Calu3 (cell line): ENCODE results near the gene SLBP. TPM values are rescaled to one million over a fixed set of nuclear protein-coding genes. Genes with fewer than 3 reads are reported as not detected.

Source experiments
- BruUV-seq: library from RNA; stranded (reverse); fragments of 400-500 nt; replicated peaks from 2 replicates; lab custom pipeline; 2021; lab: Mats Ljungman, UMichigan
- CTCF ChIA-PET: fragments of 300-600 bp; sonication (Branson Sonifier 250); formaldehyde crosslinking; loops from one replicate; lab custom pipeline; 2022; ENCODE audit warnings: antibody characterized with exemption; lab: Charles Lee
- DNase-seq: peaks from one replicate; pipeline ENCODE4 v3.0.0; 2022
- H3K27ac Mint-ChIP-seq: one replicate; pipeline ENCODE4 v1.8.0; 2022; ENCODE audit warnings: mixed read lengths; ENCODE audit not compliant: unreplicated experiment
- H3K27me3 Mint-ChIP-seq: one replicate; pipeline ENCODE4 v1.8.0; 2022; ENCODE audit warnings: mixed read lengths; ENCODE audit not compliant: unreplicated experiment
- H3K36me3 Mint-ChIP-seq: one replicate; pipeline ENCODE4 v1.8.0; 2022; ENCODE audit warnings: mild to moderate bottlenecking, moderate library complexity, mixed read lengths; ENCODE audit not compliant: insufficient read depth, unreplicated experiment
- H3K4me1 Mint-ChIP-seq: one replicate; pipeline ENCODE4 v1.8.0; 2022; ENCODE audit warnings: mild to moderate bottlenecking, low read depth, mixed read lengths; ENCODE audit not compliant: unreplicated experiment
- H3K4me3 Mint-ChIP-seq: one replicate; pipeline ENCODE4 v1.8.0; 2022; ENCODE audit warnings: mild to moderate bottlenecking, low read depth, moderate library complexity, mixed read lengths; ENCODE audit not compliant: unreplicated experiment
- H3K9me3 Mint-ChIP-seq: one replicate; pipeline ENCODE4 v1.8.0; 2022; ENCODE audit warnings: low read depth, mixed read lengths; ENCODE audit not compliant: unreplicated experiment
- CTCF ChIP-seq: fragments of 200-600 bp; IDR thresholded peaks from one replicate; pipeline ENCODE4 v1.8.0; 2022; ENCODE audit warnings: antibody characterized with exemption; ENCODE audit not compliant: unreplicated experiment
- intact Hi-C: fragments of 100-400 bp; cut with micrococcal nuclease; formaldehyde crosslinking; loops from one replicate; pipeline ENCODE4 v1.10.0; 2022; ENCODE audit not compliant: unreplicated experiment
- total RNA-seq: library from RNA; stranded (reverse); gene quantifications from 2 replicates; pipeline ENCODE4 v1.2.3, GENCODE V29; 2022

Gene SLBP
- total RNA-seq, 1 experiment from 2014 or later, result 46.1 TPM

- intact Hi-C loops, result no loop called here
- no TSS peak for BruUV-seq
- Mint-ChIP-seq H3K36me3 (peaks cover 37% of the 10 kb centered on the region), H3K9me3 (no peaks in the 10 kb centered on the region), H3K27ac (no peak overlapping the region), H3K27me3 (no peaks in the 10 kb centered on the region), H3K4me3 (no peak overlapping the region), H3K4me1 (peaks cover 4% of the 10 kb centered on the region)
- DNase-seq, result no peak
- TF ChIP-seq CTCF, result no peak
- CTCF ChIA-PET, result no interaction called here
Measured at GRCh38 chr4:1691737-1692373, 20.3 kb downstream of the SLBP start.

- no peak for TF ChIP-seq CTCF
- intact Hi-C loops, result no loop called here
- H3K4me3 Mint-ChIP-seq, result no peak overlapping the region
- H3K4me1 Mint-ChIP-seq, result peaks cover 8% of the 10 kb centered on the region
- H3K27ac Mint-ChIP-seq, result no peak overlapping the region
- BruUV-seq, result no TSS peak
- H3K9me3 Mint-ChIP-seq, result no peaks in the 10 kb centered on the region
- CTCF ChIA-PET, result no interaction called here
- H3K36me3 Mint-ChIP-seq, result peaks cover 30% of the 10 kb centered on the region
- no peak for DNase-seq
- H3K27me3 Mint-ChIP-seq, result no peaks in the 10 kb centered on the region
Measured at GRCh38 chr4:1690698-1691097, 21.4 kb downstream of the SLBP start.

GRCh38 chr4:1686440-1687036, 25.6 kb downstream of the SLBP start:
- H3K4me1 Mint-ChIP-seq, result peaks cover 16% of the 10 kb centered on the region
- CTCF ChIA-PET, result interaction anchor here (0.7 kb wide), 1 partner anchor 25 kb away, joined by 5 read pairs; the partner anchor contains the start of gene SLBP
- intact Hi-C loops, result no loop called here
- no peak overlapping the region for H3K4me3 Mint-ChIP-seq
- no peak for DNase-seq
- TF ChIP-seq CTCF, result no peak
- H3K27me3 Mint-ChIP-seq, result no peaks in the 10 kb centered on the region
- no peak overlapping the region for H3K27ac Mint-ChIP-seq
- H3K36me3 Mint-ChIP-seq, result peaks cover 44% of the 10 kb centered on the region
- BruUV-seq, result no TSS peak
- H3K9me3 Mint-ChIP-seq, result no peaks in the 10 kb centered on the region

- H3K4me3 Mint-ChIP-seq, result peak overlapping the region; percentile 56
- TF ChIP-seq CTCF, result no peak
- no peaks in the 10 kb centered on the region for H3K27me3 Mint-ChIP-seq
- H3K36me3 Mint-ChIP-seq, result peaks cover 36% of the 10 kb centered on the region
- intact Hi-C loops, result no loop called here
- H3K9me3 Mint-ChIP-seq, result no peaks in the 10 kb centered on the region
- H3K4me1 Mint-ChIP-seq, result peaks cover 16% of the 10 kb centered on the region
- no TSS peak for BruUV-seq
- no peak overlapping the region for H3K27ac Mint-ChIP-seq
- CTCF ChIA-PET, result interaction anchor here (0.8 kb wide), 1 partner anchor 25 kb away, joined by 3 read pairs; no protein-coding TSS in a partner anchor
- DNase-seq, result peak; percentile 16
Measured at GRCh38 chr4:1685235-1686150, 26.6 kb downstream of the SLBP start.
